ENCODE measurements around the gene TRAPPC10. TPM values are rescaled to one million over a fixed set of nuclear protein-coding genes. Genes with fewer than 3 reads are reported as not detected.

TRAPPC10 gene
- total RNA-seq, 1 experiment from 2014 or later: 32.9 TPM

GRCh38 chr21:44024257-44024656, 12.1 kb downstream of the TRAPPC10 start:
- Histone ChIP-seq H2BK20ac (ENCODE audit: low read depth, low read length, poor library complexity, severe bottlenecking) (no peak overlapping the region), H4K5ac (ENCODE audit: insufficient read length, low read depth, low read length) (no peak overlapping the region), H3K14ac (ENCODE audit: insufficient read depth, low read length) (no peak overlapping the region), H3K9me3 (ENCODE audit: control insufficient read depth, low read depth, low read length) (no peaks in the 10 kb centered on the region), H3K4me1 (ENCODE audit: insufficient read depth, low read length) (peaks cover 3% of the 10 kb centered on the region; the same call in 1 of the 2 replicates), H3K23me2 (ENCODE audit: insufficient read length, low read depth, low read length, poor library complexity, severe bottlenecking) (no peaks in the 10 kb centered on the region), H3K4ac (ENCODE audit: low read depth, low read length) (no peak overlapping the region), H4K91ac (ENCODE audit: insufficient read length, low read depth, low read length) (no peak overlapping the region), H3T11ph (ENCODE audit: low read length) (no peak overlapping the region), H2BK15ac (ENCODE audit: low read depth, low read length) (no peak overlapping the region), H3K79me1 (ENCODE audit: insufficient read depth, low read depth, low read length, poor library complexity, severe bottlenecking) (peaks cover 10% of the 10 kb centered on the region), H2BK12ac (ENCODE audit: insufficient read length, low read depth, low read length) (no peak overlapping the region), H3K9ac (ENCODE audit: extremely low read depth, insufficient read length, low read length) (no peak overlapping the region), H3K27me3 (ENCODE audit: insufficient read depth, low read length) (no peaks in the 10 kb centered on the region), H4K8ac (replicated peaks; ENCODE audit: insufficient read length, low read depth, low read length) (no peak overlapping the region), H4K20me1 (ENCODE audit: control insufficient read depth, insufficient read depth, insufficient read length) (no peaks in the 10 kb centered on the region), H3K18ac (ENCODE audit: insufficient read length, low read depth, low read length) (no peak overlapping the region), H3K27ac (ENCODE audit: insufficient read length, low read depth, low read length) (no peak overlapping the region), H2BK120ac (ENCODE audit: low read depth, low read length, poor library complexity, severe bottlenecking) (no peak overlapping the region), H2AFZ (ENCODE audit: low read length) (no peak overlapping the region), H3K56ac (ENCODE audit: insufficient read length, low read depth, low read length) (no peak overlapping the region), H2BK5ac (ENCODE audit: insufficient read length, low read length) (no peak overlapping the region), H2AK5ac (ENCODE audit: insufficient read length, low read length) (no peak overlapping the region), H3K4me2 (ENCODE audit: insufficient read depth, insufficient read length, low read length) (no peak overlapping the region), H3K23ac (ENCODE audit: insufficient read length, low read depth, low read length) (no peak overlapping the region), H3K79me2 (ENCODE audit: insufficient read depth, low read length) (peaks cover 43% of the 10 kb centered on the region; the same call in 1 of the 2 replicates)
- DNase-seq: no peak
- TF ChIP-seq CTCF (conservative IDR thresholded peaks at IDR 0.05): no peak
- peaks cover 4 to 6% (median 4%) of the 10 kb centered on the region in 3 experiments; a peak in 3 of 7 replicates for H3K36me3 Mint-ChIP-seq (ENCODE audit: insufficient read depth in 1 of 3, low read depth in 3 of 3)
- H3K27ac Mint-ChIP-seq: no peak overlapping the region
- no peaks in the 10 kb centered on the region for H3K27me3 Mint-ChIP-seq (ENCODE audit: low read depth)
- no peaks in the 10 kb centered on the region for H3K9me3 Mint-ChIP-seq
- H3K4me3 Mint-ChIP-seq: no peak overlapping the region
- WGBS (ENCODE audit: extremely low coverage, insufficient read length, low lambda C conversion rate): no CpG with 5 or more reads among the region's 1 CpG
- peaks cover 26 to 34% of the 10 kb centered on the region in 2 experiments for H3K4me1 Mint-ChIP-seq

Measured in H9 (cell line).